HepG2 (cell line): Measurements from ENCODE around the gene MFRP. TPM values are rescaled to one million over a fixed set of nuclear protein-coding genes. Genes with fewer than 3 reads are reported as not detected.

Source experiments
- AGO2 ChIP-seq: fragments of 200-400 bp; formaldehyde crosslinking; optimal IDR thresholded peaks from 2 replicates; pipeline ENCODE3; 2017; ENCODE audit warnings: mild to moderate bottlenecking, low read depth, low read length, moderate library complexity
- CENPT ChIP-seq: sonication (generic); formaldehyde crosslinking; IDR thresholded peaks from 2 replicates; pipeline ENCODE4 v1.8.0; 2022; ENCODE audit warnings: low read depth, mild to moderate bottlenecking, moderate library complexity, missing genetic modification reagents
- CHD4 ChIP-seq: fragments of 200-600 bp; sonication (generic); IDR thresholded peaks from 2 replicates; pipeline ENCODE4 v1.7.0; 2017; ENCODE audit warnings: mild to moderate bottlenecking, low read length, borderline replicate concordance
- CSRNP1 ChIP-seq: sonication (generic); formaldehyde crosslinking; IDR thresholded peaks from 2 replicates; pipeline ENCODE4 v1.8.1; 2023; ENCODE audit warnings: mild to moderate bottlenecking, missing genetic modification reagents
- HNF4G ChIP-seq, 2 experiments: sonication (generic) in 1 of 2; formaldehyde crosslinking in 1 of 2; IDR thresholded peaks; 2 replicates each; pipeline versions ENCODE4 v1.4.0 to v1.6.1; 2011 to 2020; ENCODE audit warnings: borderline replicate concordance in 2 of 2, low read depth in 2 of 2, mild to moderate bottlenecking in 2 of 2, low read length in 1 of 2, missing genetic modification reagents in 1 of 2, moderate library complexity in 1 of 2
- MLXIP ChIP-seq: sonication (generic); formaldehyde crosslinking; IDR thresholded peaks from 2 replicates; pipeline ENCODE4 v1.9.0; 2021; ENCODE audit warnings: missing genetic modification reagents, borderline replicate concordance
- PHF5A ChIP-seq: IDR thresholded peaks from one replicate; pipeline ENCODE4 v1.6.1; 2018; ENCODE audit warnings: low read depth, missing genetic modification reagents; ENCODE audit not compliant: unreplicated experiment
- PRDM10 ChIP-seq: sonication (generic); formaldehyde crosslinking; IDR thresholded peaks from 2 replicates; pipeline ENCODE4 v1.4.0; 2020; ENCODE audit warnings: low read depth, missing genetic modification reagents
- SMYD3 ChIP-seq: sonication (generic); formaldehyde crosslinking; IDR thresholded peaks from 2 replicates; pipeline ENCODE4 v1.8.1; 2023; ENCODE audit warnings: mild to moderate bottlenecking, missing genetic modification reagents
- ZBED4 ChIP-seq: sonication (generic); formaldehyde crosslinking; IDR thresholded peaks from 2 replicates; pipeline ENCODE4 v1.4.0; 2020; ENCODE audit warnings: missing genetic modification reagents, borderline replicate concordance
- ZBTB49 ChIP-seq: sonication (generic); formaldehyde crosslinking; IDR thresholded peaks from 2 replicates; pipeline ENCODE4 v1.4.0; 2020; ENCODE audit warnings: missing genetic modification reagents, borderline replicate concordance
- polyA plus RNA-seq, 8 experiments: library from polyadenylated mRNA; depleted of rRNA in 3 of 8; stranded (reverse) in 7 of 8; unstranded in 1 of 8; fragments of >200 nt; fragmentation: Illumina TruSeq in 4 of 8; extraction: Trizol in 4 of 8; gene quantifications; 2 replicates each; pipeline versions ENCODE4 v1.2.1 to v1.2.3, GENCODE V29; 2011 to 2016; ENCODE audit warnings: low read depth in 4 of 8, missing spikeins in 1 of 8, mixed read lengths in 1 of 8; ENCODE audit not compliant: insufficient read depth in 1 of 8
- total RNA-seq, 5 experiments: library from RNA; depleted of rRNA; stranded (reverse); fragments of >200 nt; fragmentation: Illumina TruSeq; extraction: Trizol; gene quantifications; 2 replicates each; pipeline ENCODE4 v1.2.3, GENCODE V29; 2016; ENCODE audit warnings: low read depth in 1 of 5

MFRP gene
- total and polyA plus RNA-seq, 2 of the 13 experiments (the other 11 are each of a cell fraction or from before 2014, with no cell fraction given), result not detected

- TF ChIP-seq PRDM10 (CRISPR knock-in tag), result 0 out of 2 replicates have a peak, but pooled peaks have one; percentile 59
- no peak for TF ChIP-seq CENPT
- no peak for TF ChIP-seq ZBTB49 (CRISPR knock-in tag)
- TF ChIP-seq ZBED4 (CRISPR knock-in tag), result no peak
- no peak for TF ChIP-seq CHD4
- no peak for TF ChIP-seq HNF4G (IDR thresholded peaks at IDR 0.05; ENCODE audit: borderline replicate concordance, low read depth, low read length)
- TF ChIP-seq HNF4G (CRISPR knock-in tag; IDR thresholded peaks at IDR 0.05; ENCODE audit: borderline replicate concordance, low read depth), result peak; percentile 11; the same call in 1 of the 2 replicates
- TF ChIP-seq SMYD3 (CRISPR knock-in tag), result 0 out of 2 replicates have a peak, but pooled peaks have one; percentile 56
- TF ChIP-seq PHF5A (CRISPR knock-in tag), result peak; percentile 41
- TF ChIP-seq CSRNP1 (CRISPR knock-in tag), result no peak
- TF ChIP-seq AGO2, result peak; percentile 13
- TF ChIP-seq MLXIP, result no peak
These were observed 34.9 kb upstream of the MFRP start, which contains the start of gene USP2 (continued) for GRCh38 chr11:119381181-119381988.
